C4-2B (cell line): ENCODE measurements around the gene HS3ST3A1.

Experiments used
- H3K27ac ChIP-seq: fragments of 450-650 bp; 2 replicates; pipeline ENCODE4 v1.5.1; 2017
- CTCF ChIP-seq: fragments of 450-650 bp; conservative IDR thresholded peaks from 2 replicates; pipeline ENCODE4 v1.5.1; 2017; ENCODE audit warnings: mild to moderate bottlenecking
- ZFX ChIP-seq: fragments of 450-650 bp; IDR thresholded peaks from 2 replicates; pipeline ENCODE4 v1.6.1; 2017

Gene HS3ST3A1

GRCh38 chr17:13575466-13575865 is 26.3 kb downstream of the HS3ST3A1 start:
- no peak overlapping the region for H3K27ac ChIP-seq
- TF ChIP-seq CTCF (no peak), ZFX (no peak)

- no peak for TF ChIP-seq CTCF
- TF ChIP-seq ZFX: no peak
- no peak overlapping the region for H3K27ac ChIP-seq
Measured at GRCh38 chr17:13572581-13572980, 29.1 kb downstream of the HS3ST3A1 start.

- no peak overlapping the region for H3K27ac ChIP-seq
- TF ChIP-seq ZFX: no peak
- no peak for TF ChIP-seq CTCF
Measured at GRCh38 chr17:13569398-13570123, 32.2 kb downstream of the HS3ST3A1 start.

- TF ChIP-seq ZFX (no peak), CTCF (no peak)
- H3K27ac ChIP-seq: no peak overlapping the region
Measured at GRCh38 chr17:13568582-13569397, 32.9 kb downstream of the HS3ST3A1 start.

- TF ChIP-seq CTCF (no peak), ZFX (no peak)
- no peak overlapping the region for H3K27ac ChIP-seq
Measured at GRCh38 chr17:13563866-13564265, 37.9 kb downstream of the HS3ST3A1 start.

- no peak overlapping the region for H3K27ac ChIP-seq
- TF ChIP-seq ZFX (no peak), CTCF (no peak)
Measured at GRCh38 chr17:13562271-13562800, 39.4 kb downstream of the HS3ST3A1 start.

GRCh38 chr17:13561606-13562270 is 40.0 kb downstream of the HS3ST3A1 start:
- TF ChIP-seq ZFX (no peak), CTCF (no peak)
- no peak overlapping the region for H3K27ac ChIP-seq
